Mesodermal cell (in vitro differentiated cells): ENCODE data around the gene TBXT.

Experiments
- H3K27ac ChIP-seq: 2 replicates; pipeline ENCODE4 v1.7.0; 2013; ENCODE audit warnings: mild to moderate bottlenecking, low read depth, low read length, moderate library complexity; ENCODE audit not compliant: severe bottlenecking
- H3K36me3 ChIP-seq: 2 replicates; pipeline ENCODE4 v1.7.1; 2013; ENCODE audit warnings: mild to moderate bottlenecking, low read length, moderate library complexity; ENCODE audit not compliant: control insufficient read depth, insufficient read depth
- H3K4me1 ChIP-seq: one replicate; pipeline ENCODE4 v1.7.1; 2013; ENCODE audit warnings: mild to moderate bottlenecking, low read length; ENCODE audit not compliant: insufficient read depth, control insufficient read depth, poor library complexity, severe bottlenecking
- H3K4me3 ChIP-seq: 2 replicates; pipeline ENCODE4 v1.7.0; 2013; ENCODE audit warnings: low read length, control low read depth, mild to moderate bottlenecking; ENCODE audit not compliant: insufficient read depth, poor library complexity, severe bottlenecking; ENCODE audit errors: extremely low read depth
- H3K9me3 ChIP-seq: 2 replicates; pipeline ENCODE4 v1.7.1; 2013; ENCODE audit warnings: mild to moderate bottlenecking, low read length, moderate library complexity; ENCODE audit not compliant: control insufficient read depth
- WGBS, 2 experiments: methylation state at CpG; one replicate each; pipeline ENCODE4 v1.1.5; 2013; ENCODE audit warnings: missing lambda C conversion rate in 2 of 2; ENCODE audit not compliant: insufficient coverage in 2 of 2; 5-methylcytosine and 5-hydroxymethylcytosine counted together

Gene TBXT

GRCh38 chr6:166169549-166170421 is 2.1 kb upstream of the TBXT start:
- Histone ChIP-seq H3K4me3 (peak overlapping the region; percentile 26), H3K4me1 (peaks cover 34% of the 10 kb centered on the region)
- WGBS, 2 experiments, result 5 to 7% methylated on average over 27 to 32 of the region's 41 CpGs

GRCh38 chr6:166168616-166169548 is 1.2 kb upstream of the TBXT start:
- no peaks in the 10 kb centered on the region for H3K9me3 ChIP-seq
- WGBS, 2 experiments, result 0 to 1% methylated on average over 14 to 32 of the region's 65 CpGs
- H3K27ac ChIP-seq, result no peak overlapping the region
- no peaks in the 10 kb centered on the region for H3K36me3 ChIP-seq
- H3K4me1 ChIP-seq, result peaks cover 34% of the 10 kb centered on the region
- peak overlapping the region; percentile 26 for H3K4me3 ChIP-seq

More at GRCh38 chr6:166169549-166170421, 2.1 kb upstream of the TBXT start:
- no peak overlapping the region for H3K27ac ChIP-seq
- no peaks in the 10 kb centered on the region for H3K9me3 ChIP-seq
- H3K36me3 ChIP-seq, result no peaks in the 10 kb centered on the region

- Histone ChIP-seq H3K27ac (no peak overlapping the region), H3K4me1 (peaks cover 25% of the 10 kb centered on the region), H3K9me3 (no peaks in the 10 kb centered on the region), H3K4me3 (peak overlapping the region; percentile 26), H3K36me3 (no peaks in the 10 kb centered on the region)
- 0% methylated on average over 26 to 34 of the region's 44 CpGs for WGBS, 2 experiments
These were observed 356 bp downstream of the TBXT start for GRCh38 chr6:166167258-166167731.

GRCh38 chr6:166166314-166167257 is 1.1 kb downstream of the TBXT start:
- H3K27ac ChIP-seq, result no peak overlapping the region
- WGBS, 2 experiments, result 2 to 3% methylated on average over 45 to 48 of the region's 63 CpGs
- no peaks in the 10 kb centered on the region for H3K9me3 ChIP-seq
- H3K36me3 ChIP-seq, result no peaks in the 10 kb centered on the region
- peaks cover 25% of the 10 kb centered on the region for H3K4me1 ChIP-seq
- no peak overlapping the region for H3K4me3 ChIP-seq

GRCh38 chr6:166165558-166166313 is 1.9 kb downstream of the TBXT start:
- no peaks in the 10 kb centered on the region for H3K9me3 ChIP-seq
- 13 to 20% methylated on average over 10 to 13 of the region's 23 CpGs for WGBS, 2 experiments
- peaks cover 25% of the 10 kb centered on the region for H3K4me1 ChIP-seq
- no peak overlapping the region for H3K4me3 ChIP-seq
- no peaks in the 10 kb centered on the region for H3K36me3 ChIP-seq
- H3K27ac ChIP-seq, result no peak overlapping the region

- Histone ChIP-seq H3K36me3 (no peaks in the 10 kb centered on the region), H3K4me3 (no peak overlapping the region), H3K4me1 (peaks cover 11% of the 10 kb centered on the region), H3K9me3 (no peaks in the 10 kb centered on the region), H3K27ac (no peak overlapping the region)
- 67 to 75% methylated on average over 1 of the region's 1 CpG for WGBS, 2 experiments
These were observed 4.9 kb downstream of the TBXT start for GRCh38 chr6:166162599-166163342.

GRCh38 chr6:166157930-166158617 is 9.6 kb downstream of the TBXT start:
- Histone ChIP-seq H3K4me3 (no peak overlapping the region), H3K36me3 (no peaks in the 10 kb centered on the region), H3K27ac (no peak overlapping the region), H3K4me1 (no peaks in the 10 kb centered on the region), H3K9me3 (no peaks in the 10 kb centered on the region)
- WGBS, 2 experiments, result 94% methylated on average over 25 to 28 of the region's 28 CpGs

- no peak overlapping the region for H3K27ac ChIP-seq
- H3K36me3 ChIP-seq, result no peaks in the 10 kb centered on the region
- no peaks in the 10 kb centered on the region for H3K4me1 ChIP-seq
- 74 to 76% methylated on average over 4 of the region's 7 CpGs for WGBS, 2 experiments
- H3K4me3 ChIP-seq, result no peak overlapping the region
- H3K9me3 ChIP-seq, result no peaks in the 10 kb centered on the region
These were observed 10.7 kb downstream of the TBXT start for GRCh38 chr6:166156942-166157341.

GRCh38 chr6:166153966-166154365 is 13.7 kb downstream of the TBXT start:
- H3K36me3 ChIP-seq, result no peaks in the 10 kb centered on the region
- no peaks in the 10 kb centered on the region for H3K4me1 ChIP-seq
- WGBS, 2 experiments, result 83 to 97% methylated on average over 3 of the region's 5 CpGs
- no peak overlapping the region for H3K27ac ChIP-seq
- H3K9me3 ChIP-seq, result no peaks in the 10 kb centered on the region
- H3K4me3 ChIP-seq, result no peak overlapping the region
